Pancreas (tissue), 10 donors: ENCODE measurements around the gene DHX34. TPM values are rescaled to one million over a fixed set of nuclear protein-coding genes. Genes with fewer than 3 reads are reported as not detected.
"Not testable (repeated sequence)": the region's sequence is repeated elsewhere in the genome, so short reads cannot be mapped to it uniquely, and the experiment has no call there.

ENCODE experiments used
- ATAC-seq, 4 donors: fragments of 200-7000 bp; cut with Tn5 transposase; one replicate each; pipeline versions ENCODE4 v1.8.0 to v1.9.1; 2020; ENCODE audit warnings: mild to moderate bottlenecking in 4 of 4, moderate library complexity in 4 of 4
- DNase-seq, 6 donors: peaks; one replicate each; pipeline ENCODE4 v3.0.0-alpha.2; 2020
- FAIRE-seq: peaks from 2 replicates; lab custom pipeline; 2012; peaks lifted over from hg19 to GRCh38; lab: Jason Lieb, UNC
- H3K27ac ChIP-seq, 4 donors: fragments of 200-600 bp; sonication (generic); 1 replicate in 3 of 4; 2 replicates in 1 of 4; pipeline versions ENCODE4 v1.5.0 to v1.8.0; 2020
- H3K27me3 ChIP-seq, 4 donors: fragments of 200-600 bp; one replicate each; pipeline ENCODE4 v1.8.0; 2021
- H3K36me3 ChIP-seq, 3 donors: fragments of 200-600 bp; sonication (generic) in 1 of 3; one replicate each; pipeline versions ENCODE4 v1.5.0 to v1.8.0; 2020 to 2021
- H3K4me1 ChIP-seq, 3 donors: fragments of 200-600 bp; one replicate each; pipeline ENCODE4 v1.8.0; 2021
- H3K4me3 ChIP-seq, 4 donors: fragments of 200-600 bp; sonication (generic) in 2 of 4; one replicate each; pipeline versions ENCODE4 v1.5.0 to v1.8.0; 2020 to 2021
- H3K9me3 ChIP-seq, 4 donors: fragments of 200-600 bp; one replicate each; pipeline ENCODE4 v1.8.0; 2021
- WGBS, 2 donors: extraction: QIAGEN DNeasy Blood & Tissue Kit; methylation state at CpG; one replicate each; pipeline ENCODE4 v1.1.7; 2013; 5-methylcytosine and 5-hydroxymethylcytosine counted together
- intact Hi-C, 3 donors: fragments of 100-400 bp; cut with DNase I; formaldehyde crosslinking; loops; one replicate each; pipeline versions ENCODE4 v1.11.1 to v1.14.2; 2022
- polyA plus RNA-seq, 2 donors: library from polyadenylated mRNA; stranded (reverse); fragments of 200-250 nt; gene quantifications; one replicate each; pipeline ENCODE4 v1.2.3, GENCODE V29; 2013
- total RNA-seq, 6 donors: library from RNA; stranded (reverse); fragmentation: NEBNext Ultra II Directional in 4 of 6; extraction: Animal tissue kit (Norgen Biotek cat#: 25700) in 4 of 6; gene quantifications; one replicate each; pipeline versions ENCODE4 v1.2.1 to v1.2.4, GENCODE V29; 2021 to 2023
- TF ChIP-seq, protein P1 (sequence below), 4 donors: fragments of 200-600 bp; sonication (generic) in 3 of 4; IDR thresholded peaks; one replicate each; pipeline versions ENCODE4 v1.5.0 to v1.8.0; 2021; ENCODE audit warnings: antibody characterized with exemption in 4 of 4
- donor health status: healthy with polysubstance abuse.
- donor health status: DM: no; HTN: no; CAD: no; lungs with moderate emphysema.
- donor health status: DM: no; HTN: no; CAD: no.
- donor health status: control.
- donor health status: control.
- donor health status: Bipolar disorder and iron deficiency.
- donor health status: DM: yes; HTN: yes; CAD: no.
- donor health status: DM: no; HTN: no; CAD: no.
- donor health status: DM: no; HTN: no; CAD: no.
- donor health status: DM: yes; HTN: yes; CAD: no.

Gene DHX34
- total and polyA plus RNA-seq, 8 donors = 3.5 to 23.5 (median 5.9) TPM

DNA sequence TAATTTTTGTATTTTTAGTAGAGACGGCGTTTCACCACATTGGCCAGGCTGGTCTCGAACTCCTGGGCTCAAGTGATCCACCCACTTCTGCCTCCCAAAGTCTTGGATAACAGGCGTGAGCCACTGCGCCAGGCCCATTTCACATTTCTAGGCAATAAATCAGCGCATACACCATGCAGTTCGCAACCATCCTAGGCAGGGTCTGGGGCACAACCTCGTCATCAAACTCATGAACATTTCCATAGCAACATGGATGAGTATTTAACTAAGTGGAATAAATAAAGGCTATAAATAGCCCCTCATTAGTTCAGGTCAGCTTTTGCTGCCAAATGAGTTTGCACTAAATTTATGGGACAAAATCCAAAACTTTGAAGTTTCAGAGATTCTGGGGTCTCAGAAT is 62.0 kb downstream of the DHX34 start:
- Histone ChIP-seq H3K4me3 (no peak overlapping the region), H3K27ac (no peak overlapping the region), H3K9me3 (no peaks in the 10 kb centered on the region), H3K36me3 (no peaks in the 10 kb centered on the region), H3K4me1 (no peaks in the 10 kb centered on the region), H3K27me3 (peaks cover 0 to 4% (median 0%) of the 10 kb centered on the region in 4 donors)
- TF ChIP-seq, protein P1, sequence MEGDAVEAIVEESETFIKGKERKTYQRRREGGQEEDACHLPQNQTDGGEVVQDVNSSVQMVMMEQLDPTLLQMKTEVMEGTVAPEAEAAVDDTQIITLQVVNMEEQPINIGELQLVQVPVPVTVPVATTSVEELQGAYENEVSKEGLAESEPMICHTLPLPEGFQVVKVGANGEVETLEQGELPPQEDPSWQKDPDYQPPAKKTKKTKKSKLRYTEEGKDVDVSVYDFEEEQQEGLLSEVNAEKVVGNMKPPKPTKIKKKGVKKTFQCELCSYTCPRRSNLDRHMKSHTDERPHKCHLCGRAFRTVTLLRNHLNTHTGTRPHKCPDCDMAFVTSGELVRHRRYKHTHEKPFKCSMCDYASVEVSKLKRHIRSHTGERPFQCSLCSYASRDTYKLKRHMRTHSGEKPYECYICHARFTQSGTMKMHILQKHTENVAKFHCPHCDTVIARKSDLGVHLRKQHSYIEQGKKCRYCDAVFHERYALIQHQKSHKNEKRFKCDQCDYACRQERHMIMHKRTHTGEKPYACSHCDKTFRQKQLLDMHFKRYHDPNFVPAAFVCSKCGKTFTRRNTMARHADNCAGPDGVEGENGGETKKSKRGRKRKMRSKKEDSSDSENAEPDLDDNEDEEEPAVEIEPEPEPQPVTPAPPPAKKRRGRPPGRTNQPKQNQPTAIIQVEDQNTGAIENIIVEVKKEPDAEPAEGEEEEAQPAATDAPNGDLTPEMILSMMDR (IDR thresholded peaks at IDR 0.05) = no peak
- ATAC-seq = peak in 2 of 4 donors; percentile 47 to 58
- 75 to 79% methylated on average over 8 of the region's 8 CpGs for WGBS, 2 donors
- no peak for FAIRE-seq
- no peak for DNase-seq
- intact Hi-C loops = no loop called here

DNA sequence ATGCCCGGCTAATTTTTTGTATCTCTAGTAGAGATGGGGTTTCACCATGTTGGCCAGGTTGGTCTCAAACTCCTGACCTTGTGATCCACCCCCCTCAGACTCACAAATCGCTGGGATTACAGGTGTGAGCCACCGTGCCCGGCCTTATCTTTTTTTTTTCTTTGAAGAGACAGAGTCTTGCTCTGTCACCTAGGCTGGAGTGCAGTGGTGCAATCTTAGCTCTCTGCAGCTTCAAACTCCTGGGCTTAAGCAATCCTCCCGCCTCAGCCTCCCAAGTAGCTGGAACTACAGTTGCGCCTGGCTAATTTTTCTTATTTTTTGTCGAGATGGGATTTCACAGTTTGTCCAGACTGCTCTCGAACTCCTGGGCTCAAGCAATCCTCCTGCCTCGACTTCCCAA is 62.6 kb downstream of the DHX34 start:
- not testable (repeated sequence) for DNase-seq

DNA sequence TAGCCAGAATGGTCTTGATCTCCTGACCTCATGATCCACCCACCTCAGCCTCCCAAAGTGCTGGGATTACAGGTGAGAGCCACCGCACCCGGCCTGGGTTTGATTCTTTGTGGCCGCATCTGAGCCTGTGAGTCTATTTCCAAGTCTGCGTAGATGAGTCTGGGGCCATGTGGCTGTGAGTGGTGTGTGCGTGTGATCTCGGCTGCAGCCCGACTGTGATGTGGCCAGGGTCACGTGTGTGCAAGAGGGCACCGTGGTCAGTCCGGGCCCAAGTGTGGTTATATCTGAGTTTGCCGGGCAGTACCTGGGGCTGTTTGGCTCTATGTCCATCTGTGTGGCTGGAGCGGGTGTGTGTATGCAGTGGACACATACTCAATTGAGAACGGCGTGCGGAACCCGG is 64.8 kb downstream of the DHX34 start:
- H3K27ac ChIP-seq = no peak overlapping the region
- FAIRE-seq (no peak), ATAC-seq (no peak), DNase-seq (no peak)
- 79 to 85% methylated on average over 16 of the region's 16 CpGs for WGBS, 2 donors
- TF ChIP-seq, protein P1 (IDR thresholded peaks at IDR 0.05) = no peak
- intact Hi-C loops = no loop called here
- H3K27me3 ChIP-seq = peaks cover 0 to 4% (median 0%) of the 10 kb centered on the region in 4 donors
- no peak overlapping the region for H3K4me3 ChIP-seq
- H3K36me3 ChIP-seq = no peaks in the 10 kb centered on the region
- H3K9me3 ChIP-seq = no peaks in the 10 kb centered on the region
- H3K4me1 ChIP-seq = no peaks in the 10 kb centered on the region

More for the DNA sequence above, 62.6 kb downstream of the DHX34 start:
- H3K36me3 ChIP-seq, H3K4me1 ChIP-seq, H3K27ac ChIP-seq, H3K4me3 ChIP-seq, H3K9me3 ChIP-seq, H3K27me3 ChIP-seq, intact Hi-C loops, ATAC-seq, FAIRE-seq: not testable (repeated sequence)
- 46 to 58% methylated on average over 9 of the region's 9 CpGs for WGBS, 2 donors

DNA sequence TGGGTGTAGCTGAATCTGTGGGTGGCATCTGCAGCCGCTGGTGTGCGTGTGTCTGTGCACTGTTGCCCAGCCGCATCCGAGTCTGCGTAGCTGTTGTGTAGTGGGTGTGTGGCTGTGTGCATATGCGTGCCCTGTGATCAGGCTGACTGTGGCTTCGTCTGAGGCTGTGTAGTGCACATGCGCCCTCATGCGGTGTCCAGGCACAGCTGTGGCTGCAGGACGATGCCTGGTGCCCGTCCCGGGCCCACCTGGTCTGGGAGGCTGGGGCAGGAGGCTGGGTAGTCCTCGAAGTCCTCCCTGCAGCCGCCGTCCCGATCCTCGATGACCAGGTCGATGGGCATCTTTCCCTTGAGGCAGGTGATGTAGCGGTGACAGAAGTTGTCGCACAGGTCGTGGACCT is 65.4 kb downstream of the DHX34 start:
- H3K27me3 ChIP-seq = peaks cover 0 to 5% (median 0%) of the 10 kb centered on the region in 4 donors
- TF ChIP-seq, protein P1 (IDR thresholded peaks at IDR 0.05) = no peak
- no peak overlapping the region for H3K27ac ChIP-seq
- ATAC-seq (peak in 3 of 4 donors; percentile 45 to 60 (median 48)), FAIRE-seq (no peak), DNase-seq (peak in 1 of 6 donors; percentile 67)
- 46 to 49% methylated on average over 20 to 21 of the region's 21 CpGs for WGBS, 2 donors
- intact Hi-C loops = no loop called here
- H3K4me3 ChIP-seq = no peak overlapping the region
- no peaks in the 10 kb centered on the region for H3K36me3 ChIP-seq
- no peaks in the 10 kb centered on the region for H3K9me3 ChIP-seq
- H3K4me1 ChIP-seq = no peaks in the 10 kb centered on the region

DNA sequence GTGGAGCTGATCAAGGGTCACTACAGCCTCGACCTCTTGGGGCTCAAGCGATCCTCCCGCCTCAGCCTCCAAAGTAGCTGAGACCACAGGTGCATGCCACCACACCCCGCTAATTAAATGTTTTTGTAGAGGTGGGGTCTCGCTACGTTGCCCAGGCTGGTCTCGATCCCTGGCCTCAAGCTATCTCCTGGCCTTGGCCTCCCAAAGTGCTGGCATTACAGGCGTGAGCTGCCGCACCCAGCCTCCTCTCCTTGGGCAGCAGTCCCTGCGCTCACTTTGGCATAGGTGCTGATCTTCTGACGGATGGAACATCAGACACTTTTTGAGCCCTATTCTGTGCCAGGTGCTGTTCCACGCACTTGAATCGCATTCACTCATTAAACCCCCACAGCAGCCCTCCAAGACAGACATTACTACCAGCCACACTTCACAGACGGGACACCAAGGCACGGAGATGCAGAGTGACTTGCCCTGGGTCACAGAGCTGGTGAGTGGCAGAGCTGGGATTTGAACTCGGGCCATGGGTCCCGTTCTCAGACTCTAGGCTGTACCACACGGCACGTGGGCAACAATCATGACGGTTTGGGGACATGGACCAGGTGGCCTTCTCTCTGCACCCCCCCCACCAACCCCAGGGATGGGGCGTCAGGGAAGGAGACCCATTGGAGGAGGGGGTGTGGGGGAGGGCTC is 67.0 kb downstream of the DHX34 start:
- Histone ChIP-seq H3K9me3 (no peaks in the 10 kb centered on the region), H3K27ac (no peak overlapping the region), H3K27me3 (peaks cover 0 to 13% (median 0%) of the 10 kb centered on the region in 4 donors), H3K4me3 (no peak overlapping the region), H3K4me1 (no peaks in the 10 kb centered on the region), H3K36me3 (no peaks in the 10 kb centered on the region)
- ATAC-seq = no peak
- TF ChIP-seq, protein P1 (IDR thresholded peaks at IDR 0.05) = no peak
- no peak for DNase-seq
- intact Hi-C loops = no loop called here
- WGBS, 2 donors = 68 to 83% methylated on average over 20 to 21 of the region's 21 CpGs
- FAIRE-seq = no peak
